ENCODE results near the gene AFDN.

DNA sequence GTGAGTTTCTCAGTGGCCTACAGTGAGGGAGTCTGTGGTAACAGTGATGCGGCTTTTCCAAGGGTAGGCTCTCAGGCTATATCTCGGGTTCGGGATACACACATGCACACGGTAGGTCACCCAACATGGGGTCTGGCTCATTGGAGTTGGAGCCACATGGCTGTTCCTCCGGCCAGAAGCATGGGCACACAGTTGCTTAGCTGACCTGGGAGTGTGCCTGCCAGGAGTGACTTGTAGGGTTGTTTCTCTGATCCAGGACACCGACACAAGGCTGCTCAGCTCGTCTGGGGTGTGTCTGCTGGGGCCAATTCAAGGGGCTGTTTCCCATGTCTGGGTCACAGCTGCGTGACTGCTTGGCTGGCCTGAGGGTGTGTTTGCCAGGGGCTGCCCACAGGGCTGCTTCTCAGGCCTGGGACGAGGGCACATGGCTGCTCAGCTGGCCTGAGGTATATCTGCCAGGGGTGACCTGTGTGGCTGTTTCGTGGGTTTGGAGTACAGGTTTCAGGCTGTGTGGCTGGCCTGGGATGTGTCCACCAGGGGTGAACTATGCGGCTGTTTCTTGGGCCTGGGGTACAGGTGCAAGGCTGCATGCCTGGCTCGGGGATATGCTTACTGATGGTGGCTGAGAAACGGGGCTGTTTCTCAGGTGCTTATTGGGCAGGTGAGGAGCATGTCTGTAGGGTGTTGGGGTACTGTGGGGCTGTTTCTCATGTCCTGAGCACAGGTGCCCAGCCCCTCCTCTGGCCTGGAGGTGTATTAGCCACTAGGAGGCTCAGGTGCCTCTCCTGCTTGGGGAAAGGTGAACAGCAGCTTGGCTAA is 185.9 kb downstream of the AFDN start:
- TF ChIP-seq, protein P1, sequence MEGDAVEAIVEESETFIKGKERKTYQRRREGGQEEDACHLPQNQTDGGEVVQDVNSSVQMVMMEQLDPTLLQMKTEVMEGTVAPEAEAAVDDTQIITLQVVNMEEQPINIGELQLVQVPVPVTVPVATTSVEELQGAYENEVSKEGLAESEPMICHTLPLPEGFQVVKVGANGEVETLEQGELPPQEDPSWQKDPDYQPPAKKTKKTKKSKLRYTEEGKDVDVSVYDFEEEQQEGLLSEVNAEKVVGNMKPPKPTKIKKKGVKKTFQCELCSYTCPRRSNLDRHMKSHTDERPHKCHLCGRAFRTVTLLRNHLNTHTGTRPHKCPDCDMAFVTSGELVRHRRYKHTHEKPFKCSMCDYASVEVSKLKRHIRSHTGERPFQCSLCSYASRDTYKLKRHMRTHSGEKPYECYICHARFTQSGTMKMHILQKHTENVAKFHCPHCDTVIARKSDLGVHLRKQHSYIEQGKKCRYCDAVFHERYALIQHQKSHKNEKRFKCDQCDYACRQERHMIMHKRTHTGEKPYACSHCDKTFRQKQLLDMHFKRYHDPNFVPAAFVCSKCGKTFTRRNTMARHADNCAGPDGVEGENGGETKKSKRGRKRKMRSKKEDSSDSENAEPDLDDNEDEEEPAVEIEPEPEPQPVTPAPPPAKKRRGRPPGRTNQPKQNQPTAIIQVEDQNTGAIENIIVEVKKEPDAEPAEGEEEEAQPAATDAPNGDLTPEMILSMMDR (conservative IDR thresholded peaks at IDR 0.05), result no peak
- TF ChIP-seq EZH2 (IDR thresholded peaks at IDR 0.05; ENCODE audit: low read depth), result no peak

Measured in PC-9 (cell line).